GM18508 (cell line): Measurements from ENCODE around the gene SEC22A.

Experiments used
- ATAC-seq: cut with Tn5 transposase; IDR thresholded peaks from one replicate; pipeline ENCODE4 v1.9.1; 2021; ENCODE audit warnings: moderate number of reproducible peaks; ENCODE audit not compliant: insufficient read depth, unreplicated experiment

The SEC22A gene

DNA sequence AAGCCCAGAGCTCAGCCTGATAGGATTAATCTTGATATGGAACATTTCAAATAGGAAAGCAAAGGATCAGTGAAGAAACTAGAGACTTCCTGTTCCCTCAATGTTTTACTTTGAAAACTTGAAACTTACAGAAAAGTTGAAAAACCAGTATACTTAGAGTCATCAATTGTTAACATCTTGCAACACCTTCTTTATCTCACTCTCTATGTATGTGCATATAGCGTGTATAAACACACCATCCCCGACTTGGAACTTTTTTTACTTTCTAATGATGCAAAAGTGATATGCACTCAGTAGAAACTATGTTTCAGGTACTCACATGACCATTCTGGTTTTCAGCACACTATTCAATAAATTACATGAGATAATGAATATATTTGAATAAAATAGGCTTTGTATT, 60.5 kb downstream of the SEC22A start:
- ATAC-seq: no peak

DNA sequence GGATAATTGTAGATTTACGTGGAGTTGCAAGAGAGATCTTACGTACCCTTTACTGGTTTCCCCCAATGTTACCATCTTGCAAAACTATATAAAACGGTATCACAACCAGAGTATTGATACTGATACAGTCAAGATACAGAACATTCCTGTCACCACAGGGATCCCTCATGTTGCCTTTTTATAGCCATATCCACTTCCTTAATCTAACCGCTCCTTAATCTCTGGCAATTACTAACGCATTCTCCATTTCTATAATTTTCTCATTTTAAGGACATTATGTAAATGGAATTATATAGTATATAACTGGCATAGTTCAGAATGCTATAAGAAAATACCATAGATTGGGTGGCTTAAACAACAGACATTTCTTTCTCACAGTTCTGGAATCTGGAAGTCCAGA, 61.1 kb downstream of the SEC22A start:
- no peak for ATAC-seq

DNA sequence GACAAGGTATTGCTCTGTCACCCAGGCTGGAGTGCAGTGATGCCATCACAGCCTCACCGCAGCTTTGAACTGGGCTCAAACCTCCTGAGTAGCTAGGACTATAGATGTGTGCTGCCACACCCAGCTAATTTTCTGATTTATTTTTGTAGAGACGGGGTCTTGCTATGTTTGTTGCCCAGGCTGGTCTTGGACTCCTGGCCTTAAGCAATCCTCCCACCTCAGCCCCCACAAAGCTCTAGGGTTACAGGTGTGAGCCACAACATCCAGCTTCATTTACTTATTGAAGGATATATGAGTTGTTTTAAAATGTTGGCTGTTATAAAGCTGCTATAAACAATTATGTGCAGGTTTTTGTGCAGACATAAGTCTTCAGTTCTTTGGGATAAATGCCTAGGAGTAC, 62.2 kb downstream of the SEC22A start:
- ATAC-seq: no peak

DNA sequence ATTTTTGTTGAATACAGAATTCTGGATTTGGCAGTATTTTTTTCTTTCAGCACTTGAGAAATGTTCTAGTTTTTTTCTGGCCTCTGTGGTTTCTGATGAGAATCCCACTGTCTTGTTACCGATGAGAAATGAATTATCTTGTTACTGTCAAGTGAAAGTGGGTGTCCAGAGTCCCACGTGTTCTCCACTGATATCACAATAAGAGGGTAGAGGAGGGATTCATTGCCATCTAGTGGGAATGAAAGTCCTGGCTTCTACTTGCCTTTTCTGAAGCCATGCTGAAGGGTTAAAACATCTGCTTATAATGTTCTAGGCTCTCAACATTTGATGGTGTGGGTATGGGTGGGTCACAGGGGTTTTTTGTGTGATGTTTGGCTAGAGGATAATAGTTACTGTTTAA, 66.1 kb downstream of the SEC22A start:
- ATAC-seq: no peak

- no peak for ATAC-seq
These were observed 69.1 kb downstream of the SEC22A start for GRCh38 chr3:123270818-123271217.

- no peak for ATAC-seq
These were observed 69.9 kb downstream of the SEC22A start for GRCh38 chr3:123271466-123272159.

GRCh38 chr3:123272547-123272946, 70.8 kb downstream of the SEC22A start:
- no peak for ATAC-seq

DNA sequence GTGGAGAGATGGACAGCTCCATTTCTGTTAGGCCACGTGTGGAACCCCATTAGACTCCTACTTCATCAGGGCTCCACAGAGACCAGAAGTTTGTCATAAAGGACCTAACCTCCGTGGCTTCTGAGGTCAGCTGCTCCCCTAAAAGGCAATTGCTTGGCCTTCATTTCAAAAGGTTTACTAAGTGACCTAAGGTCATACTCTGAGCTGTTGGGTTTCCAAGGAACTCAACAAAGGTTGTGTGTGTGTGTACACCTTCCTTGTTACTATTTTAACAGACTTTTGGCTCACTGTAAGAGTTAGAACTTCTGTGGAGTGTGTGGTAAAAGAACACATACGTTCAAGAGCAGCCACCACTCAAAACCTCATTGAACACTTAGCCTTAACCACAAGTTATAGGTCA, 73.9 kb downstream of the SEC22A start:
- no peak for ATAC-seq

GRCh38 chr3:123276346-123277006, 74.7 kb downstream of the SEC22A start:
- no peak for ATAC-seq

GRCh38 chr3:123277106-123277505, 75.4 kb downstream of the SEC22A start:
- no peak for ATAC-seq

- ATAC-seq: no peak
These were observed 76.7 kb downstream of the SEC22A start for GRCh38 chr3:123278446-123278845.

DNA sequence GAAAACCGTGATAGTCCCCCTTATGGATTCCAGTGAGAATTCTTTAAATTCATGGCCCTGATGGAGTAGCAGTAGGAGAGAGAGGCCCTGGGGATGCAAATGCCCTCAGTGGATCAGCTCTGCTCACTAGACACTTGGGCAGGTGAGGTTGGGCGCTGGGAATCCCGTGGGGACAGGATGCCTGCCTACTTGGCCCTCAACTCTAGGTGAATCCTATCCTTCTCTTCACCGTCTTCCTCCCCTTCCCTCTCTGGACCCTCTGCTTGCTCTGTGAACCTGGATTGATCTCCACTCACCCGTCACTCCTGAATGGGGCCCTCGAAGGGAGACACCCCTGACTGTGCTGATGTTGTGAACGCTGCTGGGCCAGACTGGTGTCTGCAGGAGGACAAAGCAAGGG, 77.4 kb downstream of the SEC22A start:
- ATAC-seq: no peak

DNA sequence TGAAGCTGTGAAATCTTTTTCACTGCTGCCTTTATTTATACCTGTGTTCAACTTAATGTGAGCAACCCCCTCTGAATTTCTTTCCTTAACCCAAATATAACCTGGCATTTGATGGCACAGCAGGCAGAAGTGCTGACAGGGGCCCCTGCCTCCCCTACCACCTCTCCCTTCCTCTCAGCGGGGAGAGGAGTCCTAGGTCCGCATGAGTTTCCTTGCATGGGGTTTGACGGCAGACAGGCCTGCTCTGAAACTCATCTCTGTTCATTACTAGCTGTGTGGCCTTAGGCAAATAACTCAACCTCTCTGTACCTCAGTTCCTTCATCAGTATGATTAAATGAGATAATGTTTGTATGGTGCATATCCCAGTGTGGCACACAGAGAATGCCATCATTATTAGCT, 79.7 kb downstream of the SEC22A start:
- no peak for ATAC-seq

- no peak for ATAC-seq
These were observed 80.2 kb downstream of the SEC22A start for GRCh38 chr3:123281929-123282328.

DNA sequence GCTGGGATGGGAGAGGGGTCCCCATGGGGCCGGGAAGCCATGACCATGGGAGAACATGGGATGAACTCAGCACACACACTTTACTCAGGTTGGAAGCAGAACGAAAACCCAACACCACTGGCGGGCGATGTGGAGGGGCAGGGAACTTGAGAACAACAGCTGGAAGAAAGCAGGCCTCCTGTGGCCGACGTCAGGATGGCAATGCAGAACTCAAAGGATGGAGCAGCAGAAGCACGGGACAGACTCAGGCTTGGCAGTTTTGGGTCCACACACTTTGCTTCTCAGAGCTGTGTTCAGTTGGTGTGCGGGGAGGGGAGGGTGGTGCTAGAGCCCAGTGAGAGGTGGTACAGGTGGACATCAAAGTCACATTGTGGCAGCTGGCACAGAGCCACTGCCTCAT, 80.7 kb downstream of the SEC22A start:
- no peak for ATAC-seq

GRCh38 chr3:123283074-123283473, 81.3 kb downstream of the SEC22A start:
- no peak for ATAC-seq

DNA sequence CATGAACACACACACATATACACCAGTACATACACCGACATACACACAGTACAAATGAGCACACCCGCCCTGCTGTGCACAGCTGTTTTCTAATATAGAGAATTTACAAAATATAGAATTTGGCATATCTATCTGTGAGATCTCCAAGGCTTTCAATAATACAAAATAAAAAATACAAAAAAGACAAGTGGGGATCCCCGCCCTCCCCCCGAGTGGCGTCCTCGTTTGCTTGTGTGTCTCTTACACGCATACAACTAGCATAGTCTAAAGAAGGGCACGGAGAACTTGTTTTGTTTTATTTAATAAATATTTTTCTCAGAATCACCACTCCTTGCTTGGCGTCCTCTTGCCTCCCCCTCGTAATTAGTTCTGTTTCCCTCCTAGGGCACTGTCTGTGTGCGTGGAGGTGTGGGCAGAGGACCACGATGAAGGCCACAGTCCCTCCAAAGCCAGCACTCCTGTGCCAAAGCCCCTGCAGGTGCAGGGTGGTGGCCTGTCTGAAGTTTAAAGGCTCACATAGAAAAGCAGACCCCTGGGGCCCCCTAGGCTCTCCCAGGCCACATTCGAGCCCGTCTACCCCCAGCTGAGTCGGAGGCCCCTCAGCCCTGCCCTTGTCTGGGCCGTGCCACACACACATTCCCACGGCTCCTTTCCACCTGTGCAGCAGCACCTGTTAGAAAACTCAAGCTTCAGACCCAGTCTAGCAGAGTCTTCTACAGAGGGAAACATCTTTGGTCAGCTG, 82.1 kb downstream of the SEC22A start:
- no peak for ATAC-seq

DNA sequence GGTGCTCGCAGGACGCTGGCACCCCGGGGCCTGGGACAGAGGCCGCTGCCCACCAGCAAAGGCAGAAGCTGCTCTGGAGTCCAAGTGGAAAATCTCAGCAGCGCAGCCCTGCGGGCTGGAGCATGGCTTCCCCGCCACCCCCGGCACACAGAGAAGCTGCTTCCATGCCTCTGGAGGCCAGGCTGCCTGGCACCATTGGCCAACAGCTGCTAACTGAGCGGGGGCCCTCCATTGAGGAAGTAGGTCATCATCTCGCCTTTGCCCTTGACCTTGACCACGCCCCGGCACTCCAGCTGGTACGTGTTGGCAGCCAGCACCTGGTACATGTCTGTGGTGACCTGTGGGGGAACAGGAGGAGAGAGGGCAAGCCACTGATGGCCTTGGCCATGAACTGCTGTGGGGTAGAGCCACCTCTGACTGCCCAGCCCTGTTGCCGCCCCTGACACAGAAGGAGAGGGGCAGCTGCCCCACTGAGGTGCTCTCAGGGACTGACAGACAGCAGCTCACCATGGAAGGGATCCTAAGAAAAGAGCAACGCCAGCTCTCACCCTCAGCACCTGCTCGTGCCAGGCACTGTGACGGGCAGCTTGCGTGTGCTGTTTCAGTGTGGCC, 82.8 kb downstream of the SEC22A start:
- ATAC-seq: no peak

GRCh38 chr3:123285066-123285465, 83.3 kb downstream of the SEC22A start:
- no peak for ATAC-seq

- ATAC-seq: no peak
These were observed 83.7 kb downstream of the SEC22A start for GRCh38 chr3:123285479-123285878.

DNA sequence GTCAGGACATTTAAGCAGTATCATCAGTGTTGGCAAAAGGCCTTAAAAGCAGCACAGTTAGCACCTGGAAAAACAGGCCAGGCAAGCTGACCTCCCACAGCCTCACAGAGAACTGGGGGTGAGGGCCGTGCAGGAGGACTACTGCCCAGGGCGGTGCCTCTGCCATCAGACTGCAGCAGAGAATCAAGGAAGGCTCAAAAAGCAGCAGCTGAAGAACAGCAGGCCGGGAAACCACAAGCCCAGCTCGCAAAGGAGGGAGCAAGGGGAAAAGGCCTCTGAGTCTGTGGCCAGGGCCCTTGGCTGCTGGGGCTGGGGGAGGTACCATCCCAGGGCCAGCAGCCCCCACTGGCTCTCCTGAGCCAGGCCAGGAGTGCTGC, 84.2 kb downstream of the SEC22A start:
- no peak for ATAC-seq
